DMS53 treated with DMSO at 0.1 percent for 48 hours (cell line): ENCODE results near the gene GLG1.
"Not testable (repeated sequence)": the region's sequence is repeated elsewhere in the genome, so short reads cannot be mapped to it uniquely, and the experiment has no call there.

ENCODE experiments used
- DNase-seq: peaks from one replicate; lab custom pipeline; 2025; ENCODE audit not compliant: unreplicated experiment; lab: John Stamatoyannopoulos, UW

GLG1 gene

GRCh38 chr16:74542911-74543578 lies 63.9 kb downstream of the GLG1 start:
- not testable (repeated sequence) for DNase-seq

GRCh38 chr16:74540663-74541062 lies 66.3 kb downstream of the GLG1 start:
- not testable (repeated sequence) for DNase-seq

DNA sequence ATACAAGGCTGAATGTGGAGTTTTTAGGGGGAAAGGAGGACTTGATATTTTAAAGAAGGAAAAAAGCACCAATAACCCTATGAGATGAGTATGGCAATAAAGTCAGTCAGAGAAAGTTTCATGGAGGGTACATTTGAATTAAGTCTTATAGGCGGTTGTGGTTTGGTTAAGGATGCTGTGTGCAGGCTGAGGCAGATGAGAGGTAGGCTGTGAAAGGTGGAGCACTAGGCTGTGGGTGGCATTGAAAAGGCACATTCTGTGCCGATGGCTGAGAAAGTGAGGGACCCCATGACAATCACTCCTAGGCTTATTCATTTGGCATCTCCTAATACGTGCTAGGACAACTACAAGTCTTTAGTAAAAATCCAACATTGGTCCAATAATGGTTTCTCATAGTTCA lies 68.1 kb downstream of the GLG1 start:
- DNase-seq = not testable (repeated sequence)

DNA sequence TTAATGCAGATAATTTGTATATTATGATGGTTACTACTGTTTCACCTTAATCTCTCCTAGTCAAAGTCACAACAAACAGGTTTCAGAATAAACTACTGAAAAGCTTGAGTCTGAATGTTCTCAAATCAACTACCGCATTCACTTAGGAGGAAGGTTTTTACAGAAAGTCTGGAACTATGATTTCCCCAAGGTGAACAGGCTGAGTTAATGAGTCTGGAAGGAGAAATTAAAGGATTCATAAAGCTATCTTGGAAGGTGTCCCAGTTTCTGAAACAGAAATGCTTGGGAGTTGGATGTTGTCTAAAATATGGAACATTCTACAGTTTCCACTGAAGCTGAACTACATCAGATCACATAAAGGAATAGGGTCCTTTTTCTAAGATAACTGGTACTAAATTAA lies 69.2 kb downstream of the GLG1 start:
- DNase-seq = not testable (repeated sequence)

DNA sequence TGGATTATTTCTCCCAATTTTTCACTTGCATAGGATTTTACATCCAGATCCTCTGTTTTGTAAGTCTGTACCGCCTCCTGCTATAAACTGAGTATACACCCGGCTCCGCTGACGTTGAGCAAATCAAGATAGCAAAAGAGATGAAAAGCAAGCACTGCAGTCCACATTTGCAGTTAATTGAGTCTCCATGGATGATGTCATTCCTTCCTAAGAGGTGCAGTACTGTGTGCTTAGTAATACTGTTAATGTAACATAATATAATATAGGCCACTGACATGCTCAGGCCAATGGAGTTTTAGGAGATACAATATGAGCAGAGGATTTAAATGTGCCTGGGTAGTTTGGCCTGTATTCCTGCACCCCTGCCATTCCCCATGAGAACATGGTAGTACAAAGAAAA lies 72.3 kb downstream of the GLG1 start:
- DNase-seq = not testable (repeated sequence)

- DNase-seq = no peak
Measured at GRCh38 chr16:74524926-74525325, 82.0 kb downstream of the GLG1 start.

DNA sequence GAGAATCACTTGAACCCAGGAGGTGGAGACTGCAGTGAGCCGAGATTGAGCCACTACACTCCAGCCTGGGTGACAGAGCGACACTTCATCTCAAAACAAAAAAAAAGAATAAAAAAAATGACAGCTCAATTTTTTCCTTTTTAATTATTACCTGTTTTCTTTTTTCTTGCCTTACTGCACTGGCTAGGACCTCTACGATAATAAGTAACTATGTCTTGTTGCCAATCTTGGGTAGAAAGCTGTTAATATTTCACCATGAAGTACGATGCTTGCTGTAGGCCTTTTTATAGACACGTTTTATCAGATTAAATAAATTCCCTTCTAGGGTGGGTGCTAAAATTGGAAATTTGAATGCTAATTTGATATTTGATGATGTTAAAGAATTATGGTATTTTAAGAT lies 82.8 kb downstream of the GLG1 start:
- no peak for DNase-seq

DNA sequence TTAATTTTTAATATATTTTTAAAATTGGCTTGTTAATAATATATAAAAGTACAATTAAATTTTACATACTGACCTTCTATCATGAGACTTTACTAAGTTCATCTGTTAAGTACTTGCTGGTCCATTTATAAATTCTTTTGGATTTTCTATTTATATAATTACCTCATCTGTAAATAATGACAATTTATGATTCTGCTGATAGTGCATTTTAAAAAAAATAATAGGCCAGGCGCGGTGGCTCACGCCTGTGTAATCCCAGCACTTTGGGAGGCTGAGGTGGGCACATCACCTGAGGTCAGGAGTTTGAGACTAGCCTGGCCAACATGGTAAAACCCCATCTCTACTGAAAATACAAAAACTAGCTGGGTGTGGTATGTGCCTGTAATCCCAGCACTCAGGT lies 83.2 kb downstream of the GLG1 start:
- DNase-seq = not testable (repeated sequence)

GRCh38 chr16:74522160-74522559 lies 84.8 kb downstream of the GLG1 start:
- DNase-seq = no peak

DNA sequence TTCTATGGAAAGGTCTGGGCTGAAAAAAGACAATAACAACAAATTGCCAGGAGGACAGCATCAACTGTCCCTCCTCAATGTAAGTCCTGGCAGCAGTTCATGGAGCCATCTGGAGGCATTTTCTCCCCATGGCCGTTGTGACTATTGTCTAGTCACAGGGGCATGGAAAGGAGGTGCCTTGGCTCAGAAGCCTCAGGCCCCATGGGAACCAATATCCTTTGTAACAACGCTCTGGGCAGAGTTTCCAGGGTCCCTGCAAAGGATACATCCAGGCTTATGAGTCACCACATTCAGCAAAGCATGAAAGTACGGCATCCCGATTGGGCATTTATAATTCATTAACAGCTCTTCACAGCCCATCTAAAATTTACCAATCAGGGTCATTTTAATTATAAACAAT lies 85.2 kb downstream of the GLG1 start:
- no peak for DNase-seq

DNA sequence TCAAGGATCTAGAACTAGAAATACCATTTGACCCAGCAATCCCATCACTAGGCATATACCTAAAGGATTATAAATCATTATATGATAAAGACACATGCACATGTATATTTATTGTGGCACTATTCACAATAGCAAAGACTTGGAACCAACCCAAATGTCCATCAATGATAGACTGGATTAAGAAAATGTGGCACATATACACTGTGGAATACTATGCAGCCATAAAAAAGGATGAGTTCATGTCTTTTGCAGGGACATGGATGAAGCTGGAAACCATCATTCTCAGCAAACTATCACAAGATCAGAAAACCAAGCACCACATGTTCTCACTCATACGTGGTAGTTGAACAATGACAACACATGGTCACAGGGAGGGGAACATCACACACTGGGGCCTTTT lies 88.0 kb downstream of the GLG1 start:
- not testable (repeated sequence) for DNase-seq

DNA sequence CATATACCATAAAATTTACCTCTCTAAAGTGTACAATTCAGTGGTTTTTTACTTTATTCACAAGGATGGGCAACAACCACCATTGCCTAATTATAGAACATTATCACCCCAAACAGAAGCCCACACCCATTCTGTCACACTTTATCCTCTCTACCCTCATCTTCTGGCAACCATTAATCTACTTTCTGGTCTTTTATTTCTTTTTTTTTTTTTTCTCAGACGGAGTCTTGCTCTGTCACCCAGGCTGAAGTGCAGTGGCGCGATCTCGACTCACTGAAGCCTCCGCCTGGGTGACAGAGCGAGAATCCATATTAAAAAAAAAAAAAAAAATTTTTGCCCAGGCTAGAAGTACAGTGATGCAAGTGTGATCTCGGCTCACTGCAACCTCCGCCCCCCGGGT lies 95.0 kb downstream of the GLG1 start:
- DNase-seq = no peak

DNA sequence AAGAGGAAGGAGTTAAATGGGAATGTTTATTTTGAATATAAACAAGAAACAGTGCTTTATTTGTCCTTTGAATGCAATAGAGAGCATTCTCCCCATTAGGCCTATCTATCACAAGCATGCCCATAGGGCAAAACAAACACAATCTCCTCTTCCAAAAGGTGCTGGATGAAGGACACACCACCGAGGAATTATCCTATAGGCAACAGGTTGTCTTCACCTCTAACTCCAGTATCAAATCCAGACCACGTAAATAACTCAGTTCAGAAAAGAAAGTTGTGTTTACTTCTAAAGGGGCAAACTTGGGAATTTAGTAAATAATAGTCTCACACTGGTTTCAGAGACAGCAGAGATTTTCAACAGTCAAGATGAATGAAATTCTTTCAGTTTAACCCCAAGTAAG lies 101.9 kb downstream of the GLG1 start:
- DNase-seq = no peak

- no peak for DNase-seq
Measured at GRCh38 chr16:74503412-74503811, 103.5 kb downstream of the GLG1 start.

GRCh38 chr16:74501484-74502478 lies 105.1 kb downstream of the GLG1 start:
- DNase-seq = no peak

DNA sequence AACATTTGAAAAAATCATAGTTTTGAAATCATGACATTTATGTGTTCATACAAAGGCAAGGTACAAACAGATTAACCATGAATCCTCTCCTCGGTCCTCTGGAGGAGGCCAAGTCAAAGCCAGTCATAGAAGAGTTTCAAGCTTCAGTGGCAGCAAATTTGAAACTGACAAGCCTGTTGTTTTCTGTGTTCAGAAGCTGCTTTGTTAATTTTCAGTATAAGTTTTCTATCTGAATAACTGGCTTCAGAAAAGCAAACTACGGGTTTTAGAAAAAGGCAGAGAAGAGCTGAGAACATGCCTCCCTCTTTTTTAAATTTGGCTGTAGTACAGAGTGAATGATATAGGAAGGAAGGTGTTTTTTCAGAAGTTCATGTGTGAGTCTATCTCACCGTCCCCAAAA lies 106.0 kb downstream of the GLG1 start:
- no peak for DNase-seq

GRCh38 chr16:74499114-74499513 lies 107.8 kb downstream of the GLG1 start:
- no peak for DNase-seq

- DNase-seq = no peak
Measured at GRCh38 chr16:74497761-74498160, 109.2 kb downstream of the GLG1 start.

GRCh38 chr16:74496054-74496453 lies 110.9 kb downstream of the GLG1 start:
- no peak for DNase-seq

DNA sequence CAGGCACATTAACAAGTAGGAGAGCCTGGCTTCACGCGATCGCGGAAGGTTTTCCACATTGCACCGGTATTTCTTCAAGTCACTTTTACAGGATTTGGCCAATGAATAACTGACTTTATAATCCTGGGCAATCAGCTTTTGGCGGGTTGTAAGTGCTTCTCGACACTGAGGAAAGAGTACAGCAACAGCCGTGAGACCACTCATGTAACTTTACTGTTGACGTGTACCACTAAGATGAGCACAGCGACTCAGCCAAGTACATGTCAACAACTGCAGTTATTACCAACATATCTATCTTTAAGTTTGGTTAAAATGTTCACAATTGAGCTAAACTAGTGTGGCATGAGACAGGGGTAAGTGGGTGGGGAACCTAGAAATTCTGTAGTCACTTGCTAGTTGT lies 113.9 kb downstream of the GLG1 start:
- no peak for DNase-seq

- DNase-seq = no peak
Measured at GRCh38 chr16:74487634-74488495, 119.0 kb downstream of the GLG1 start.
